Gastrocnemius medialis (tissue), 4 donors: ENCODE measurements around the gene TSPAN9.

ENCODE experiments used
- POLR2A ChIP-seq, 2 donors: fragments of 450-650 bp; IDR thresholded peaks; one replicate each; pipeline ENCODE4 v1.6.1; 2017; ENCODE audit warnings: antibody characterized with exemption in 2 of 2, mild to moderate bottlenecking in 2 of 2, moderate library complexity in 2 of 2
- TF ChIP-seq, protein P1 (sequence below), 5 experiments: fragments of 450-650 bp in 3 of 5; fragments of 200-600 bp in 2 of 5; sonication (generic) in 2 of 5; IDR thresholded peaks in 4 of 5; conservative IDR thresholded peaks in 1 of 5; 1 replicate in 4 of 5; 2 replicates in 1 of 5; pipeline ENCODE4 v1.5.1; 2016 to 2019; ENCODE audit warnings: antibody characterized with exemption in 5 of 5, mild to moderate bottlenecking in 3 of 5, moderate library complexity in 3 of 5

GRCh38 chr12:3124917-3125316 lies 47.7 kb downstream of the TSPAN9 start:
- TF ChIP-seq, protein P1, sequence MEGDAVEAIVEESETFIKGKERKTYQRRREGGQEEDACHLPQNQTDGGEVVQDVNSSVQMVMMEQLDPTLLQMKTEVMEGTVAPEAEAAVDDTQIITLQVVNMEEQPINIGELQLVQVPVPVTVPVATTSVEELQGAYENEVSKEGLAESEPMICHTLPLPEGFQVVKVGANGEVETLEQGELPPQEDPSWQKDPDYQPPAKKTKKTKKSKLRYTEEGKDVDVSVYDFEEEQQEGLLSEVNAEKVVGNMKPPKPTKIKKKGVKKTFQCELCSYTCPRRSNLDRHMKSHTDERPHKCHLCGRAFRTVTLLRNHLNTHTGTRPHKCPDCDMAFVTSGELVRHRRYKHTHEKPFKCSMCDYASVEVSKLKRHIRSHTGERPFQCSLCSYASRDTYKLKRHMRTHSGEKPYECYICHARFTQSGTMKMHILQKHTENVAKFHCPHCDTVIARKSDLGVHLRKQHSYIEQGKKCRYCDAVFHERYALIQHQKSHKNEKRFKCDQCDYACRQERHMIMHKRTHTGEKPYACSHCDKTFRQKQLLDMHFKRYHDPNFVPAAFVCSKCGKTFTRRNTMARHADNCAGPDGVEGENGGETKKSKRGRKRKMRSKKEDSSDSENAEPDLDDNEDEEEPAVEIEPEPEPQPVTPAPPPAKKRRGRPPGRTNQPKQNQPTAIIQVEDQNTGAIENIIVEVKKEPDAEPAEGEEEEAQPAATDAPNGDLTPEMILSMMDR (IDR thresholded peaks at IDR 0.05 in 4 of 5, conservative IDR thresholded peaks at IDR 0.05 in 1 of 5), result no peak
- no peak for TF ChIP-seq POLR2A (IDR thresholded peaks at IDR 0.05)
